NCI-H146 (cell line): ENCODE measurements around the gene ESPNL.
"Not testable (repeated sequence)": the region's sequence is repeated elsewhere in the genome, so short reads cannot be mapped to it uniquely, and the experiment has no call there.

Source experiments
- DNase-seq: peaks from one replicate; lab custom pipeline; 2025; lab: John Stamatoyannopoulos, UW

Gene ESPNL, protein sequence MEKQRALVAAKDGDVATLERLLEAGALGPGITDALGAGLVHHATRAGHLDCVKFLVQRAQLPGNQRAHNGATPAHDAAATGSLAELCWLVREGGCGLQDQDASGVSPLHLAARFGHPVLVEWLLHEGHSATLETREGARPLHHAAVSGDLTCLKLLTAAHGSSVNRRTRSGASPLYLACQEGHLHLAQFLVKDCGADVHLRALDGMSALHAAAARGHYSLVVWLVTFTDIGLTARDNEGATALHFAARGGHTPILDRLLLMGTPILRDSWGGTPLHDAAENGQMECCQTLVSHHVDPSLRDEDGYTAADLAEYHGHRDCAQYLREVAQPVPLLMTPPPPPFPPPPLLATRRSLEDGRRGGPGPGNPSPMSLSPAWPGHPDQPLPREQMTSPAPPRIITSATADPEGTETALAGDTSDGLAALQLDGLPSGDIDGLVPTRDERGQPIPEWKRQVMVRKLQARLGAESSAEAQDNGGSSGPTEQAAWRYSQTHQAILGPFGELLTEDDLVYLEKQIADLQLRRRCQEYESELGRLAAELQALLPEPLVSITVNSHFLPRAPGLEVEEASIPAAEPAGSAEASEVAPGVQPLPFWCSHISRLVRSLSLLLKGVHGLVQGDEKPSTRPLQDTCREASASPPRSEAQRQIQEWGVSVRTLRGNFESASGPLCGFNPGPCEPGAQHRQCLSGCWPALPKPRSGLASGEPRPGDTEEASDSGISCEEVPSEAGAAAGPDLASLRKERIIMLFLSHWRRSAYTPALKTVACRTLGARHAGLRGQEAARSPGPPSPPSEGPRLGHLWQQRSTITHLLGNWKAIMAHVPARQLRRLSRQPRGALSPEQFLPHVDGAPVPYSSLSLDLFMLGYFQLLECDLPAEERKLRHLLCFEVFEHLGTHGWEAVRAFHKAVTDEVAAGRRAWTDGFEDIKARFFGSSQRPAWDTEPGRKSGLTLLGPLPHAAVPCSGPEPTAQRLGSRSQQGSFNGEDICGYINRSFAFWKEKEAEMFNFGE

GRCh38 chr2:238100049-238100820 lies at the start of gene ESPNL:
TSS of gene ESPNL (plus strand) at chr2:238100340. CDS start at chr2:238100420, 80 bp downstream.
- DNase-seq, result no peak

DNA sequence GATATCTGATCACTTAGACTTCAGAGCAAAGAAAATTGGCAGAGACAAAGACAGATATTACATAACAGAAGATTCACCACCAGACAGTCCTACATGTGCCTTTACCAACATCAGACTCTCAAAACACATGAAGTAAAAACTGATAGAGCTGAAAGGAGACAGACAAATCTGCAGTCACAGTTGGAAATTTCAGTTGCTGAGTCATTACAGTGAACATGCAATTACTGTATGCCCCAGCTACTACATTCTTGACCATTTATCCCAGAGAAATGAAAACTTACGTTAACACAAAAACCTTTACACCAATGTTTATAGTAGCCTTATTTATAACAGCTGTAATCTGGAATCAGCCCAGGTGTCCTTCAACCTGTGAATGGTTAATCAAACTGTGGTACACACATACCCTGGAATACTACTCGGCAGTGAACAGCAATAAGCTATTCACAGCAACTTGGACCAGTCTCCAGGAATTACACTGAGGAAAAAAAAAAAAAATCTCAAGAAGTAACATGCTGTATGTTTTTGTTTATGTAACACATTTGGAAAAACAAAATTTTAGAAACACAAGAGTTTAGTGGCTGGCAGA lies 46.9 kb upstream of the ESPNL start:
- no peak for DNase-seq

DNA sequence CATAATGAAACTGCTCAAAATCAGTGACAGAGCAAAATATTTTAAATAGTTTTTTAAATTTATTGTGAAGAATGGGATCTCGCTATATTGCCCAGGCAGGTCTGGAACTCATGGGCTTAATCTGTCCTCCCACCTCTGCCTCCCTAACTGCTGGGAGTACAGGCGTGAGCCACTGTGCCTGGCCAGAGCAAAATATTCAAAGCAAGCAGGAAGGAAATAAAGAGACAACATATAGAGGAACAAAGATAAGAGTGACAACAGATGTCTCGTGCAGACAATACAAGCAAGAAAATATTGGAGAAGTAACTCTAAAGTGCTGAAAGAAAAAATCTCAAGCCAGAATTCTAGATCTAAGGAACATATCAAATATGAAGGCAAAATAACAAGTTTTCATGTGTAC lies 44.3 kb upstream of the ESPNL start:
- DNase-seq, result no peak

DNA sequence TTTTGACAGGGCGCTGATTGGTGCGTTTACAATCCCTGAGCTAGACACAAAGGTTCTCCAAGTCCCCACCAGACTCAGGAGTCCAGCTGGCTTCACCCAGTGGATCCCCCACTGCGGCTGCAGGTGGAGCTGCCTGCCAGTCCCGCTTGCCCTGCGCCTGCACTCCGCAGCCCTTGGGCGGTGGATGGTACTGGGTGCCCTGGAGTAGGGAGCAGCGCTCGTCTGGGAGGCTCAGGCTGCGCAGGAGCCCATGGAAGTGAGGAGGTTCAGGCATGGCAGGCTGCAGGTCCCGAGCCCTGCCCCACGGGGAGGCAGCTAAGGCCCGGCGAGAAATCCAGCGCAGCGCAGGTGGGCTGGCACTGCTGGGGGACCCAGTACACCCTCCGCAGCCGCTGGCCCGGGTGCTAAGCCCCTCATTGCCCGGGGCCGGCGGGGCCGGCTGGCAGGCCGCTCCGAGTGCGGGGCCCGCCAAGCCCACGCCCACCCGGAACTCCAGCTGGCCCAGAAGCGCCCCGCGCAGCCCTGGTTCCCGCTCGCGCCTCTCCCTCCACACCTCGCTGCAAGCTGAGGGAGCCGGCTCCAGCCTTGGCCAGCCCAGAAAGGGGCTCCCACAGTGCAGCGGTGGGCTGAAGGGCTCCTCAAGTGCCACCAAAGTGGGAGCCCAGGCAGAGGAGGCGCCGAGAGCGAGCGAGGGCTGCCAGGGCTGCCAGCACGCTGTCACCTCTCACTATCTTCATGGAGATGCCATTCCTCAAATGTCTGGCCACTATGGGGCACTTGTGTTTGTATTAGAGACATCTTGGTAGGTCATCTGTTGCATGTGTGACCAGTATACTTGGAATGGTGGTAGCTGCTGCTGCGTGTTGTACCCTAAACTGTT lies 42.2 kb upstream of the ESPNL start:
- peak; percentile 31 for DNase-seq

GRCh38 chr2:238059505-238059904 lies 40.6 kb upstream of the ESPNL start:
- no peak for DNase-seq

DNA sequence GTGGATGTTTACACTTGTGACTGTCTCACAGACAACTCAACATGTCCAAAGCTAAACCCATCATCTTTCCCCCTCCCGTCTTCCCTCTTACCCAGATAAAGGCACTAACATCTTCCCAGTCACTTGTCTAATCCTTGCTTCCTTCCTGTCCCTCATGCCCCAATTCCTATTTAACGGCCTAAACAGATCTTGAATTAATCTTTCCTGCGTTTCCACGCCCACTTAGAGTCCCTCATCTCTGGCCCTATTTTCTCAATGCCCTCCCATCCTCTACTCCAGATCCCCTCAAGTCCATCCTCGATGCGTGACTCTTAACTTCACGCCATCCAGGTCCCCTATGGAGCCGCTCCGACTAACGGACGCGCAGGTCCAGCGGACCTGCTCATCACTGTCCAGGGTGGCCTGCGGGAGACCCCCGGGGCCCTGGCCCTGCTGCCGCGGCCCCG lies 40.0 kb upstream of the ESPNL start:
- peak; percentile 70 for DNase-seq

GRCh38 chr2:238060542-238061314 lies 39.4 kb upstream of the ESPNL start, which contains the start of gene SCLY:
TSS of gene SCLY (plus strand) at chr2:238061001. CDS start at chr2:238061055, 54 bp downstream.
- peak; percentile 99 for DNase-seq

DNA sequence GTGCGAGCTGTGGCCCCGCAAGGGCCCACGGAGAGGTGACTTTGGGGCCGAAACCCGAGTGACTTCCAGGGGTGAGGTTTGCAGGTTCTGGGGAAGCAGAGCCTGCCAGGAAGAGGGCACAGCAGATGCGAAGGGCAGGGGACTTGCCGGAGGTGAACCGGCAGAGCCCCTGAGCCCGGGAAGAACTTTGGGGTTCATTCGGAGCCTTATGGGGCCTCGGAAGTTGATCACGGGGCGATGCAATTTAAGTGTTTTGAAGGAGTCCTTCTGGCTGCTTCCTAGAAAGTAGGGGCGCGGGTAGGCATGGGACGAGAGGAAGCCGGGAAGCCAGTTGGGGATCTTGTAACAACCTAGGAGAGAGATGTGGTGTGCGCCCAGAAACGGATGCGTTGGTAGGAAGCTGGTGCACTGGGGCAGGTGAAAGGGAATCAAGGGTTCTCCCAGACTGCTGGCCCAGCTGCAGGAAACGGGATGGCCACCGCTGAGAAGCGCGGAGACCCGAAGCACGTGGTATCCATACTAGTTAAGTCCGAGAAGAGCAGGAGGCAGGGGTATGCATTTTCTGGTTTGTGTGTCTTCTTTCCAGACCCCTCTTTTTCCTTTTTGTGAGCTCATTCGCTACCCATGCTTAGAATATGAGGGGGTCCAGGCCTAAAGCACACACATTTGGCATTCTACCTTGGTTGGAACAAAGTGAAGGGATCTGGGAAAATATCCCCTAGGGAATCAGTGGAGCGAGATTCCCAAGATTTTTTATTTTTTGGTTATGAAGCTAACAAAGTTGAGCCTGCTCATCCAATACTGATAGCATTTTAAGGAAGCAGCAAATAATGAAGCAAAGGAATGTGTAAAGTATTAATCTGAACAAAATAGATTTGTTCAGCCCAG lies 38.6 kb upstream of the ESPNL start:
- DNase-seq, result peak; percentile 79

DNA sequence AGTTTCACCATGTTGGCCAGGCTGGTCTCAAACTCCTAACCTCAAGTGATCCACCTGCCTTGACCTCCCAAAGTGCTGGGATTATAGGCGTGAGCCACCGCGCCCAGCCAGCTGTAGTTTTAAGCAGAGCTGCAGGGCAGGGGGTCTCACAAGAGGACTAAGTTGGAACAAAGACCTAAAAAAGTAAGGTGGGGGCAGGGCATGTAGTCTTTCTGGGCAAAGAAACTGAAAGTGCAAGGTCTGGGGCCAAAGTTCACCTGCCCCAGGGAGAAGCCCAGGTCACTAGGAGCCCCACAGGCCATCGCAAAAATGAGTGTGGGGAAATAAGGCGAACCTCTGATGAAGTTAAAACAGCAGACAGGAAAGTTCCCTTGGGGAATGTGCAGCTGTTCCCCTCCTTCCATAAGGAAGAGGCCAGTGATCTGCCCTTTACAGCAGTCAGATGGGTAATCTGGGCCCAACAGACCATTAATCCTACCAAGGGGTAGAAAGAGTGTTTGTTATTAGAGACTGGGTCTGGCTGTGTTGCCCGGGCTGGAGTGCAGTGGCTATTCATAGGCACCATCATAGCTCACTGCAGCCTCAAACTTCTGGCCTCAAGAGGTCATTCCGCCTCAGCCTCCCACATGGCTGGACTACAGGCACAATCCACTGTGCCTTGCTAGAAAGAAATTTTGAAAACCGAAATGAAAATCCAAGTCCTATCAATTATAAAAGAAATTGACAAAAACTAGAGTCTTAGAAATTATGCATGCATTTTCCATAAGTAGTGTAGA lies 36.5 kb upstream of the ESPNL start:
- no peak for DNase-seq

DNA sequence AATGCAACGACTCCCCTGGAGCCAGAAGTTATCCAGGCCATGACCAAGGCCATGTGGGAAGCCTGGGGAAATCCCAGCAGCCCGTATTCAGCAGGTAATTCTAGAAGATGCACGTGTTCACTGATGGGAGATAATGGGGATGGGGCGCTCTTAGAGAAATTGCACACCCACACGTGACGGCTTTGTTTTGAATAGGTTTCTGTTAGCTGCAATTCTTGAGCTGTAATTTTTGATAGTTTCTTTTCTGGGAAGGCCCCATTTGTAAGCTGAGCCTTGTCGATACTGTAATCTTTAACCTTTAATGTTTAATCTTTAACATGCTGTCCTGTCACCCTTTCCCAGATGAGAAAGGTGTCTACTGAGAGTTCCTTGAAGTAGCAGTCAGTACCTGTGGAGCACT lies 35.8 kb upstream of the ESPNL start:
- no peak for DNase-seq

GRCh38 chr2:238065071-238065846 lies 34.9 kb upstream of the ESPNL start:
- no peak for DNase-seq

DNA sequence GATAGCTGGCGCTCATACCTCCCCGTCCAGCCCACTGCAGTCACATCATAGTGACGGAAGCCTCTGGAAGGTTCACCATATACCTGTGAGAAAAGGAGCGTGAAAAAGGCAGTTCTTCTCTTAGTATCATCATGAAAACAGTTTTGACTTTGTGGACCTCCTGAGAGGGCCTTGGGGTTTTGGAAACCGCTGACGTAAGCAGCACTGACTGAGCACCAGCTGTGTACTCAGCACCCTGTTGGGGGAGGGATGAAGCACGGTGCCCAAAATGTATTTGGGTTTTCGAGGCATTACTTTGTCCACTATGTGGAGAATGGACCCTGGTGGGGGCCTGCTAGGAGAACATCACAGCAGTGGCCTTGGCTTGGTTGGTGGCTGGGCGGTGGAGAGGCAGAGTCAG lies 33.9 kb upstream of the ESPNL start:
- DNase-seq, result no peak

- DNase-seq, result not testable (repeated sequence)
Measured at GRCh38 chr2:238066718-238067117, 33.4 kb upstream of the ESPNL start.

DNA sequence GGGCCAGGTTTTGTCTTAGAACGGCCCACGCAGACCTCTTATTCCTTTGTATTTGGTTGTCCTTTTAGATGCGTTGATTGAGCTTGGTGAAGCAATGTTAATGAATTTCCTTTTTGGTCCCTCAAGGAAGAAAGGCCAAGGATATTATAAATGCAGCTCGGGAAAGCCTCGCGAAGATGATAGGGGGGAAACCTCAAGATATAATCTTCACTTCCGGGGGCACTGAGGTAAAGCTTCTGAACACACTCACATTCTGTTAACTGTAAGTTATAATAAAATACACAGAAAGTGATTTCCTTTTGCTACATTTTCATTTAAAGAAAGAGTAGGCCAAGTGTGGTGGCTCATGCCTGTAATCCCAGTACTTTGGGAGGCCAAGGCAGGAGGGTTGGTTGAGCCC lies 32.2 kb upstream of the ESPNL start:
- no peak for DNase-seq

DNA sequence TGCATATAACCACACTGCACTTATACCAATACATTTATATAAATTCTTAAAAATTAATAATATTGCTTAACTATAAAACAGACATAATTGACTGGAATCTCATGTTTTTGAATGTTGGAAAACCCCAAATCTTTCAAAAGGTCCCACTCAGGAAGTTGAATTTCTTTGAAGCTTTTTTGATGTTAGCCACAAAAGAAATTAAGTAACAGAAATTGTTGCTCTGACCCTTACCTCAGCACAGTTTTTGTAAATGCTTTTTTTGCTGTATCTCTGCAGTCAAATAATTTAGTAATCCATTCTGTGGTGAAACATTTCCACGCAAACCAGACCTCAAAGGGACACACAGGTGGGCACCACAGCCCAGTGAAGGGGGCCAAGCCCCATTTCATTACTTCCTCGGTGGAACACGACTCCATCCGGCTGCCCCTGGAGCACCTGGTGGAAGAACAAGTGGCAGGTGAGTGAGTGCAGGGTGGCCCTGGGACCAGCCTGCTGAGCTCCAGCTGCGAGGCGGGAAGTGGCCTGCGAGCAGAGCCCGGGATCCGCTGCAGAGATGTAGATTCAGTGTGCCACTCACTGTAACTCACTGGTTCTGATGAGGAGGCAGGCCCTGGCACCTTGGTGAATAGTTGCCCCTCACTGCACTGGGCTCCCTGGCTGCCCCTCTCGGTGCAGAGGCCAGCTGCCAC lies 31.0 kb upstream of the ESPNL start:
- DNase-seq, result no peak

DNA sequence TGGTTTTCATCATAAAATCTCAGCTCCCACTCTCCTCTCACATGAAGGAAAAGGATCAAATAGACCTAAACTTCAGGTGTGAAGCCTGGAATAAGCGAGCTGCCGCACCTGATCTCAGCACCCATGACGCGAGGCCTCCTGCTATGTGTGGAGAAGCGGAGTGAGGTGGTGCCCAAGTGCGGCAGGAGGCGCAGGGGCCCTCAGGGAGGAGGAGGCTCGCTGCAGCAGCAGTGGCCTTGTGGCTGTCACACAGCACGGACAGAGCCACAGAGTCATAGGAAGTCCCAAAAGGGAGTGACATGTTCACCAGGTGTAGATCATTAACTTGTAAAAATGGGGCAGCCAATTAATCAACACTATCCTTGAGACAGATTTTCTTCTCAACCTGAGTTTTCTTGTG lies 30.3 kb upstream of the ESPNL start:
- no peak for DNase-seq
